ENCODE results near the gene SEC11C. TPM values are rescaled to one million over a fixed set of nuclear protein-coding genes. Genes with fewer than 3 reads are reported as not detected.

Gene SEC11C
- total and polyA plus RNA-seq, 2 donors (not counting 1 experiment from before 2014, with no cell fraction given), result 29.0 to 76.8 TPM

GRCh38 chr18:59127047-59127446 lies 12.6 kb upstream of the SEC11C start:
- peaks cover 42% of the 10 kb centered on the region for H3K27me3 Mint-ChIP-seq
- Histone ChIP-seq H3K9ac (ENCODE audit: low read length) (no peak overlapping the region), H3K4me2 (replicated peaks; ENCODE audit: low read depth, low read length, poor library complexity, severe bottlenecking) (no peak overlapping the region), H3K4me3 (ENCODE audit: control extremely low read depth in 1 of 5, extremely low read depth in 1 of 5, insufficient read depth in 1 of 5, low read depth in 2 of 5, low read length in 4 of 5) (no peak overlapping the region), H3K9me3 (ENCODE audit: control extremely low read depth in 1 of 3, control insufficient read depth in 2 of 3, insufficient read depth in 1 of 3, low read length in 2 of 3) (peaks cover 0 to 2% (median 0%) of the 10 kb centered on the region in 3 donors), H4K20me1 (ENCODE audit: control insufficient read depth, insufficient read depth, low read length, poor library complexity, severe bottlenecking) (no peaks in the 10 kb centered on the region), H2AFZ (ENCODE audit: insufficient read depth, low read depth, low read length, poor library complexity, severe bottlenecking) (no peak overlapping the region), H3K27me3 (replicated peaks in 1 of 4; ENCODE audit: control extremely low read depth in 1 of 4, control insufficient read depth in 3 of 4, insufficient read depth in 4 of 4, low read length in 3 of 4) (peaks cover 0 to 22% (median 5%) of the 10 kb centered on the region in 4 experiments), H3K36me3 (replicated peaks in 1 of 2; ENCODE audit: control extremely low read depth in 1 of 2, control insufficient read depth in 1 of 2, extremely low read depth in 1 of 2, insufficient read depth in 2 of 2, low read length in 1 of 2) (no peaks in the 10 kb centered on the region), H3K27ac (ENCODE audit: low read length in 2 of 2) (no peak overlapping the region), H3K4me1 (ENCODE audit: control insufficient read depth in 2 of 2, insufficient read depth in 2 of 2, low read length in 2 of 2) (no peaks in the 10 kb centered on the region), H3K79me2 (ENCODE audit: control insufficient read depth, insufficient read depth, low read length) (no peaks in the 10 kb centered on the region)
- no peaks in the 10 kb centered on the region for H3K4me1 Mint-ChIP-seq
- POLR2A ChIA-PET, result no interaction called here
- H3K4me3 Mint-ChIP-seq, result no peak overlapping the region
- TF ChIP-seq EZH2 (IDR thresholded peaks at IDR 0.05; ENCODE audit: borderline replicate concordance, insufficient read depth, low read depth, low read length, poor library complexity, severe bottlenecking) (no peak), CTCF (IDR thresholded peaks at IDR 0.05) (no peak)
- ATAC-seq (ENCODE audit: low read depth), result no peak
- H3K9me3 Mint-ChIP-seq (ENCODE audit: insufficient read depth), result no peaks in the 10 kb centered on the region
- H3K27ac Mint-ChIP-seq, result no peak overlapping the region
- WGBS (ENCODE audit: insufficient coverage), result 76% methylated on average over 5 of the region's 6 CpGs
- no peak for DNase-seq
- CTCF ChIA-PET, result interaction anchor here (1.4 kb wide), 1 partner anchor 43 kb away, joined by 3 read pairs; no protein-coding TSS in a partner anchor
- intact Hi-C loops (cut with micrococcal nuclease), result no loop called here

- Histone ChIP-seq H3K9ac (ENCODE audit: low read length) (no peak overlapping the region), H4K20me1 (ENCODE audit: control insufficient read depth, insufficient read depth, low read length, poor library complexity, severe bottlenecking) (no peaks in the 10 kb centered on the region), H3K79me2 (ENCODE audit: control insufficient read depth, insufficient read depth, low read length) (no peaks in the 10 kb centered on the region), H3K4me1 (ENCODE audit: control insufficient read depth in 2 of 2, insufficient read depth in 2 of 2, low read length in 2 of 2) (no peaks in the 10 kb centered on the region), H3K9me3 (ENCODE audit: control extremely low read depth in 1 of 3, control insufficient read depth in 2 of 3, insufficient read depth in 1 of 3, low read length in 2 of 3) (peaks cover 0 to 6% (median 0%) of the 10 kb centered on the region in 3 donors), H3K27me3 (replicated peaks in 1 of 4; ENCODE audit: control extremely low read depth in 1 of 4, control insufficient read depth in 3 of 4, insufficient read depth in 4 of 4, low read length in 3 of 4) (peaks cover 0 to 48% (median 13%) of the 10 kb centered on the region in 4 experiments), H3K4me3 (ENCODE audit: control extremely low read depth in 1 of 5, extremely low read depth in 1 of 5, insufficient read depth in 1 of 5, low read depth in 2 of 5, low read length in 4 of 5) (no peak overlapping the region), H3K36me3 (replicated peaks in 1 of 2; ENCODE audit: control extremely low read depth in 1 of 2, control insufficient read depth in 1 of 2, extremely low read depth in 1 of 2, insufficient read depth in 2 of 2, low read length in 1 of 2) (no peaks in the 10 kb centered on the region), H3K4me2 (replicated peaks; ENCODE audit: low read depth, low read length, poor library complexity, severe bottlenecking) (no peak overlapping the region), H3K27ac (ENCODE audit: low read length in 2 of 2) (no peak overlapping the region), H2AFZ (ENCODE audit: insufficient read depth, low read depth, low read length, poor library complexity, severe bottlenecking) (no peak overlapping the region)
- POLR2A ChIA-PET, result no interaction called here
- Mint-ChIP-seq H3K27me3 (peaks cover 56% of the 10 kb centered on the region), H3K4me1 (no peaks in the 10 kb centered on the region), H3K27ac (no peak overlapping the region), H3K9me3 (ENCODE audit: insufficient read depth) (no peaks in the 10 kb centered on the region), H3K4me3 (no peak overlapping the region)
- intact Hi-C loops (cut with micrococcal nuclease), result loop anchor here (10.0 kb wide), 1 partner anchor 165 kb away; no protein-coding TSS in a partner anchor
- TF ChIP-seq EZH2 (IDR thresholded peaks at IDR 0.05; ENCODE audit: borderline replicate concordance, insufficient read depth, low read depth, low read length, poor library complexity, severe bottlenecking), result no peak
- TF ChIP-seq CTCF (IDR thresholded peaks at IDR 0.05), result no peak
- CTCF ChIA-PET, result interaction anchor here (0.7 to 1.0 kb wide), 2 partner anchors 60 to 366 kb away, joined by 3 read pairs; no protein-coding TSS in a partner anchor
- ATAC-seq (ENCODE audit: low read depth) (no peak), DNase-seq (no peak)
- no CpG with 5 or more reads among the region's 4 CpGs for WGBS (ENCODE audit: insufficient coverage)
Measured at GRCh38 chr18:59129951-59130703, 9.6 kb upstream of the SEC11C start.

All from B cell (primary cell).